ENCODE data around the gene ANXA6.

- TF ChIP-seq, protein P1, sequence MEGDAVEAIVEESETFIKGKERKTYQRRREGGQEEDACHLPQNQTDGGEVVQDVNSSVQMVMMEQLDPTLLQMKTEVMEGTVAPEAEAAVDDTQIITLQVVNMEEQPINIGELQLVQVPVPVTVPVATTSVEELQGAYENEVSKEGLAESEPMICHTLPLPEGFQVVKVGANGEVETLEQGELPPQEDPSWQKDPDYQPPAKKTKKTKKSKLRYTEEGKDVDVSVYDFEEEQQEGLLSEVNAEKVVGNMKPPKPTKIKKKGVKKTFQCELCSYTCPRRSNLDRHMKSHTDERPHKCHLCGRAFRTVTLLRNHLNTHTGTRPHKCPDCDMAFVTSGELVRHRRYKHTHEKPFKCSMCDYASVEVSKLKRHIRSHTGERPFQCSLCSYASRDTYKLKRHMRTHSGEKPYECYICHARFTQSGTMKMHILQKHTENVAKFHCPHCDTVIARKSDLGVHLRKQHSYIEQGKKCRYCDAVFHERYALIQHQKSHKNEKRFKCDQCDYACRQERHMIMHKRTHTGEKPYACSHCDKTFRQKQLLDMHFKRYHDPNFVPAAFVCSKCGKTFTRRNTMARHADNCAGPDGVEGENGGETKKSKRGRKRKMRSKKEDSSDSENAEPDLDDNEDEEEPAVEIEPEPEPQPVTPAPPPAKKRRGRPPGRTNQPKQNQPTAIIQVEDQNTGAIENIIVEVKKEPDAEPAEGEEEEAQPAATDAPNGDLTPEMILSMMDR (IDR thresholded peaks at IDR 0.05 in 4 of 5, conservative IDR thresholded peaks at IDR 0.05 in 1 of 5) = no peak
- TF ChIP-seq POLR2A (IDR thresholded peaks at IDR 0.05) = no peak
These were observed 13.9 kb downstream of the ANXA6 start for GRCh38 chr5:151143645-151144044.

Measured in gastrocnemius medialis (tissue), 4 donors.